ENCODE results near the gene ANAPC10.
"Not testable (repeated sequence)": the region's sequence is repeated elsewhere in the genome, so short reads cannot be mapped to it uniquely, and the experiment has no call there.

The ANAPC10 gene, protein sequence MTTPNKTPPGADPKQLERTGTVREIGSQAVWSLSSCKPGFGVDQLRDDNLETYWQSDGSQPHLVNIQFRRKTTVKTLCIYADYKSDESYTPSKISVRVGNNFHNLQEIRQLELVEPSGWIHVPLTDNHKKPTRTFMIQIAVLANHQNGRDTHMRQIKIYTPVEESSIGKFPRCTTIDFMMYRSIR

DNA sequence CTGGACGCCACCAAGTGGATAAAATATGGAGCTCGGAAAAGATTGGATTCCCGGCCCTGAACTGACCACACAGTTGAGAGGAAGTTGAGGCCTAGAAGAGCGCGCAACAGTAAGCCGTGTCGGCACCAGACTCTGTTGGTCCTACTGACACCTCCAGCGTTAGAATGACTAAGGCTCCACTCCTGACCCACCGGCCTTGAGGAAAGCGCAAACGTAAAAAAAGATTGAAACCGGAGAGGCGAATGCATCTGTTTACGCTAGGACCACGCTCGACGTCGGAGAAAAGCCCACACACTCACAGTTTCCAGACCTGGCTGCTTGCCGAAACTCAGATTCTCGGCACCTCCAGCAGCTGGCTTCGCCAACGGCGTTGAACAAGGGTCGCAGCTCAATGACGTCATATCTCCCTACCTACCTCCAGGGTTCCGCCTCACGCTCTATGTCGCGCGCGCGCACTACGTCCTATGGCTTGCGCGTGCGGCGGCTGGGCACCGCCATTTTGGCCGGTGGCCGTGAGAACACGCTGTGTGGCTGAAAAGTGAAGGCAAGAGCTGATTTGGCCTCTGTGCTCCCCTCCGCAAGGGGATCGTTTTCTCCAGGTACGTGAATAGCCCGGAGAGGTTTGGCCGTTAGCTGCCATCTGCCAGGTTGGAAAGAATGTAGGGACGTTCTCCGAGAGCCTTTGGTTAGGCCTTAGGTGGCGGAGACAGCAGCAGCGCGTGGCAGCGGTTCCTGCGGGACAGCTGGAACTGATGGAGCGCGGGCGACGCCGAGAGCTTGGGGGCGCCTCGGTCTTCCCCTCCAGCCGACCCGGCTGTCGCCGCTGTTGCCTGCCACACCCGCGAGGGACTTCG is at the start of gene ANAPC10, which contains the start of gene ABCE1:
Gene ANAPC10 (minus strand): TSS at position 376 of the 854 bp plus-strand sequence. CDS start 2,097 bp downstream, outside the sequence.
Gene ABCE1 (plus strand): TSS at position 491 of the 854 bp plus-strand sequence. CDS start 6,102 bp downstream, outside the sequence.
- DNase-seq (ENCODE audit: low spot score): peak; percentile 96

DNA sequence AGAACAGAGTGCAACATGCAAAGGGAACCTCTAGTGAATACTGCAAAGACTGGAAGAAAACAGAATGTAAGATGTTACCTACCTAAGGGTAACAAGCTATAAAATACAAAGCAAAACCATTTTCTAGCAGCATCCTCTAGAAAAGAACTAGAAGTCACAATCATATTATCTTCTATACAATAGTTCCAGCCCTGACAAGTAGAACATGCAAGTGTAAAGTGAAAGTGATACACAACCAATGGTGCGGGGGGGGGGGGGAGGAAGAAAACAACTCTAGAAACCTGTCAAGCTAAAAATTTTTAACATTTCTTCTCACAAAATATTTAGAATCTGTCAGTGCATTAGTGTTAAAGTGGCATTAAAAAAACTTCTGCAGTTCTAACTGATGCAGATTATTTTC is 38.2 kb upstream of the ANAPC10 start:
- not testable (repeated sequence) for DNase-seq (ENCODE audit: low spot score)

DNA sequence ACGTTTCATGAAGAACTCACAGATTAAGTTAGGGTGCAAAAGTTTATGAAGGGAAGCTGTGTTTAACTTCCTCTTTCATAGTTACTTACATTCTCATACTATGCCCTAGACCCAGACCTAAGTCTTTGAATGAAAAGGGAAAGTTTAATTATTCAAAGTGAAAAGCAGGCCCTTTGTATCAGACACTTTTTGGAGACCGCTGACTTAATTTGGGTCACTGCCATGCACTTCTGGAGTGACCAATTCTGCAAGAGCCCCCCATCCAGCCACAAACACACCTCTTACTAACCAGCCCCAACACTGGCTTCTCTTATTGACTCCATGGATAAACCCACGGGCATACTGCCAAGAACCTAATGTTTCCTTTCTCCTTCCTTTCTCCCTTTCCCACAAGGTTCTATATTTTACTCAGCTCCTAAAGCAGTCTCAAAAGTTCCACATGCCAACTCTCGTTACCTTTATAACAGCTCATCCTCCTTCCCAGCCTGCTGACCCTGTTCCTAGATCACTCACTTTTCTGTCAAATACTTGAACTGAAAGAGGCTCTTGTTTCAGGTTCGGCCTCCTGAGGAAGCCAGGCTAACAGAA is 34.6 kb upstream of the ANAPC10 start:
- DNase-seq (ENCODE audit: low spot score): no peak

DNA sequence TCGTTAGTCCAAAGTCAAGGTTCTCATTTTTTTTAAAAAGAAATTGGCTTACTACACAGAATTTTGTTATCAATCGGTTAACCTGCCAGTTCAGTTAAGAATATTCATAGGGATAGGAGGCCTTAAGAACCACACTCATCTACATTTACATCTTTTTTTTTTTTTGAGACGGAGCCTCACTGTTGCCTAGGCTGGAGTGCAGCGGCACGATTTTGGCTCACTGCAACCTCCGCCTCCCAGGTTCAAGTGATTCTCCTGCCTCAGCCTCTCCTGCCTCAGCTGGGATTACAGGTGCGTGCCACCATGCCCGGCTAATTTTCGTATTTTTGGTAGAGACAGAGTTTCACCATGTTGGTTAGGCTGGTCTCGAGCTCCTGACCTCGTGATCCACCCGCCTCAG is 33.9 kb upstream of the ANAPC10 start:
- DNase-seq (ENCODE audit: low spot score): no peak

DNA sequence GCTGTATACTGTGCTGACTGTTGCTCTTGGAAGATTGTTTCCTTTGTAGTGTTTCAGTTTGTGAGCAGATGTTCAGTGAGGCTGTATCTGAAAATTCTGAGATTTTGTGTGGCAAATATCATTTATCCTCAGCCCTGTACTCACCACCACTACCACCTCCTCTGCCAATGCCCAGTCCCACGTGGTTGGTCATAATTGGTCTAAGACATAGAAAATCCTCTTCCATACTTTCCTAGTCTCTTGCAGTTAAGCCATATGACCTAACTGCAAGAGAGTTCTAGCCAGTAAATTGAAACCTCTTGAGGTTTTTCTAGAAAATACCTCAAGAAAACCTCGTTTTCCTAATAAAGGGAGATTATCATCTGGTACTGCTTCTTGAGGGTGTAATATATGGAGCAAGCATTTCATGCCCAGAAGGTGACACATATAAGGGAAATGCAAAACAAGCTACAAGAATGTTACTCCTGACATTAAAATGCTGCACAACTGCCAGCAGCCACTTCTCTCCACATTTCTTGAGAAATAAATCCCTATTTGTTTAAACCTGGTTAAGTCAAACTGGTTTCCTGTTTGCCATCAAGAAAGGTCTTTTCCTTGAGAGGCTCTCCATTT is 32.9 kb upstream of the ANAPC10 start:
- no peak for DNase-seq (ENCODE audit: low spot score)

DNA sequence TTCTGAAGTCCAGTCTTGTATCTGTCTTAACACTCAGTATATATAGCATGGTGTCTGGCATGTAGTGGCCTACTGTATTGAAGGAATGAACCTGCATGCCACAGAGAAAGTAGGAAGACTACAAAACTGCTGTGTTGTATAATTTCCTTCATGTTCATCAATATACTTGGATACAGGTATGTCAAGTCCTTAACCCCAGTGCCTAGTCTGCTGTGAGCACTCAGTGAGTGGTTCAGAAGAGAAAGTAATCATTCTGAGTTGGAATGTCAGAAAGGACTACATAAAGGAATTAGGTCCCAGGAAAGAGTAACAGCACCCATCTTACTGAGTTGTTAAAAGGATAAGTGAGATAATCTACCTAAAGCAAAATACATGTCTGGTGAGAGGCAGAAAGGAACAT is 32.1 kb upstream of the ANAPC10 start:
- DNase-seq (ENCODE audit: low spot score): no peak

DNA sequence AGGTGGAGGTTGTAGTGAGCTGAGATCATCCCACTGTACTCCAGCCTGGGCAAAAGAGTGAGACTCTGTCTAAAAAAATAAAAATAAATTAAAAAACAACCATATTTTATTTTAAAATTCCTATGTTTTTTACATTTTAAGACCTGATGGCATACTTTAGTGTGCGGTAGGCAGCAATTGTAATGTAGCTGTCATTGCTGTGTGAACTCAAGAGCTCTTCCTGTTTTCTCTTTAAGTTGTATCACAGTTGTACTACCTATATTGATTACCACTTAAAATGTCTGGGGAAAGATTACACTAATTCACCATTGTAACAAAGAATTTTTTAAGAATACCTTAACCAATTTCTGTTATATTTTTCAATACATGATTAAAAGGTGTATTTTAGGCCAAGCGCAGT is 27.4 kb upstream of the ANAPC10 start:
- no peak for DNase-seq (ENCODE audit: low spot score)

DNA sequence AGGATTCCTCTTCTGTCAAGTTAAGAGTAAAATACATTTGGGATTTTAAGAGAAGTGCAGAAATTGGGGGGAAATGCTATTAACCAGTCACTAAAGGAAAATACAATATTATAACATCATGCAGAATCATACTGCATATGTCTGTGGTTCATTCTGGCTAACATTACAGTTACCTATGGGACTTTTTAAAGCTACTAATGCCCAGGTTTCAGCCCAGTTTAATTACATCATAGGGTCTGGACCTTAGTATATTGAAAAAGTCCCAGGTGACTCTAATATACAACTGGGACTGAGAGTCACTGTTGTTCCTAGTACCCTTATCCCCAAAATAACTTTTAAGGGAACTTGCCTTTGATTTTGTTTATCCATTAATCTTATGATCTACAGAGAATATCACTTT is 10.1 kb upstream of the ANAPC10 start:
- no peak for DNase-seq (ENCODE audit: low spot score)

DNA sequence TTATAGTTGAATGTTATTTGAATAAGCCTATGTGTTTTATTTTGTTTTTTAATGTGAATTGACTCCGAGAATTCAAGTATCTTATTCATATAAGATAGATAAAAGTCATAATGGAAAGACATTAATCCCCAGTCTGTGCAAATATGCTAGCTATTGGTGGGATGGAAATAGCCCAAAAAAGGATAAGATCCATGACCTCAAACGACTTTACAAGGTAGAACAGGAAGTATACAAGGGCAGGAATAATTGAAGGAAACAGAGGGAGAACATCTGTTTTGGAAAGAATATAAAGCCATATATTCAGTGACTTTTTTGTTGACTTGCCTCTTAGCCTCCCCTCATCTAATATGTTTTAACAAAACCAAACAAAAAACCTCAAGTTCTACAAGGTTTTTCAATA is 9.1 kb upstream of the ANAPC10 start:
- DNase-seq (ENCODE audit: low spot score): no peak

DNA sequence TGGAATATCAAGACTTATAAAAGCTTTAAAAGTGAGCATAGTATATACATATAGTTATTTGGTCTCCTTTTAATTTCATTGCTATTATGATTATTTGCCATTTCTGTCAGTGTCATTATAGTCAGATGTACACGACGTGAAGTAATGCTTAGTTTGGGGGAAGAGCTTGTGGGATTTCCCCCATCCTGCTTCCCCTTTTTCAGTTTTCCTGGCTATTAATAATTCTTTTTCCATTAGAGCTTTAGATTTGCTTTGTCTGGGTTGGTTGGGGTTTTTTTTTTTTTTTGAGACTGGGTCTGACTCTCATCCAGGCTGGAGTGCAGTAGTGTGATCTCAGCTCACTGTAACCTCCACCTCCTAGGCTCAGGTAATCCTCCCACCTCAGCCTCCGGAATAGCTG is 5.5 kb upstream of the ANAPC10 start:
- DNase-seq (ENCODE audit: low spot score): no peak

DNA sequence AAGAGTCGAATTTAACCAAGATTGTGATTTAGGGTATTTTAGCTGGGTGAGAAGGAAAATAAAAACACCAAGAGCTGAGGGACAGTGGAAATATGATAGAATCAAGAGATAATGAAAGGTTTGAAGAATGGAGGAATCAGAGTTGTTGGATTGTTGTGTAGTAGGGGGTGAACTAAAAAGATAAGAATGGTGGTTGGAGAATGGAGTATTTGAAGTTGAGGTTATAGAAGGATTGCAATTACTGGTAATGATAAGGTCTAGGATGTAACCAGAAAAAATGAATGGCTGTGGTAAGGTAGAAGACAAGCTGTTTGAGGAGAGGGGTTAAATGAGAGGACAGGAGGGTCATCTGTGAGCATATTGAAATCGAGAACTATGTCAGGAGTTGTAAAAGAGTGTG is 4.6 kb upstream of the ANAPC10 start:
- DNase-seq (ENCODE audit: low spot score): no peak

DNA sequence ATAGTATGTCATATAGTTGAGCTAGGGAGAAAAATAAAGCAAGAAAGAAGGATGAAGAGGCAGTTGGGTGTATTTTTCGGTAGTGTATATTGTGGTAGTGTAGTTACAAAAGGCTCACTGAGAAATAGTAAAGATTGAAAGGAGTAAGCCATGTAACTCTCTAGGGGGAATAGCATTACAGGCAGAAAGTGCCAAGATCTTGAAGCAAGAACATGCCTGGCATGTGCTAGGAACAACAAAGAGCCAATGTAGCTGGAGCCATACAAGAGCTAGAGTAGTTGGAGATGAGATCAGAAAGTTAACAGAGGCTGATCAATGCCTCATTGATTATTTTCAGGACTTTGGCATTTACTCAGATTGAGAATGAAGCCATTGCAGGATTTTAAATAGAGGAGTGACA is 3.1 kb upstream of the ANAPC10 start:
- no peak for DNase-seq (ENCODE audit: low spot score)

DNA sequence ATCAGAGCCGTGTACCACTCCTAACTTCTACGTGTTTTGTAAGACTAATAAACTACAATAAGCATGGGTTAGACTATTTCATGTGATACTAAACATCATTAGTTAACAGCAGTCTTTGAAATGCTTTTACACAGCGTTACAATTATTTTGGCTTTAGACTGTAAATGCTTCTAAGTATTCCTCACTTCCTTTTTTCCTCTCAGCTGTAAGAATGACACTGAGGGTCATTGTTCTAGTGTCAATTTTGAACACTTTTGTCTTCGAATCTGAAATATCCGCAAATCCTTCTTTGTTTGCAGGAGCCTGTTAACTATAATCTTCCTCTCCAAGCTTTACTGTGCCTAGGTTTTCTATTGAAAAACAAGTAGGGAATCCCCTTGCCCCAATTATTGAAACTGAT is 1.7 kb upstream of the ANAPC10 start:
- DNase-seq (ENCODE audit: low spot score): no peak

DNA sequence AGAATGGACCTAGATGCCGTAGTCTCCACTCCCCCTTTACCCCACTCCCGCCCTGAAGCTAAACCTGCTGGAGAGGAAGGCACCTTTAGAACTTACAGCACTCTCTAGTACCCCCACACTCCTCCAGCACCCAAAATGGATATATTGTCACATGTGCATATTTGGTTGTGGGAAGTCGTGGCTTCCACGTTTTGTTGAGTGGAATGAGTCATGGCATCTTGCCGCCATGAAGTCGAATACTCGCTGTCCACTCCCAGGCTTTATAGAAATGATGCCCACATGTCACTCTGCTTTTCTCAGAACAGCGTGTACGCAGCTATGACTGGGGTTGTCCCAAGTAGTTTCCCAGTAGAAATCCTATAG is 660 bp upstream of the ANAPC10 start:
- peak; percentile 64 for DNase-seq (ENCODE audit: low spot score)

DNA sequence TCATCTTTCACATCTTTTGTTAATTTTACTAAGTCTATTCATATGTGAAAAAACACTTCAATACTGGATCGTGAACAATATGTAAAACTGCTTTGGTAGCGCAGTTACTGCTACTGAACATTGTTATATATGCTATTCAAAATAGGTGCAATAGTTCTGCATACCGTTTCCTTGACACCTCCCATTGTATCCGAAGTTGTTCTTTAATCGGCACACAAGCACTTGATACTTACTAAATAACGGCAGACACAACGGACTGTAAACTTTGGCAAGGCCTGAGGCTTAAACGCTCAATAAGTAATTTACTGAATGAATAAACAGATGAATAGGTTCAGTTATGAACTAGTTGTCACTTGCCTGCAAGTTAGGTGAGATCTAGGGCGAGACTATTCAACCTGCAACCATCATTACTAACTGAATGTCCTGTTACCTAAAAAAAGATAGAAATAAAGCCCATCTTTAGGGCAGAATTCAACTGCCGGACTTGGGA is 620 bp downstream of the ANAPC10 start:
- no peak for DNase-seq (ENCODE audit: low spot score)

DNA sequence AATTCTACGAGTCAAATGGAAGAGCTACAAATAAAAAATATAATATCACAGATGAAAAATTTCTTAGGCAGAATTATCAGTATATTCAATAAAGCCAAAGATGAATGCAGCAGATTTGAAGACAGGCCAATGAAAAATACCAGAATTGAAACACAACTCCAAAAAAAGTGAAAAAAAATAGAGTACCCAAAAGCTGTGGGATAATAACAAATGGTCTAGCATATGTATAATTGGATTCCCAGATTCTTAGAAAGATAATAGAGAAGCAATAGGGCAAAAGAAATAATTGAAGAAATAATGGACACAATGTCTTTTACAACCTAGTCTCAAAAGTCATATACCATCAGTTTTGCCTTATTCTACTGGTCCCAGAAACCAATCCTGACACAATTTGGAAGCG is 4.4 kb downstream of the ANAPC10 start:
- DNase-seq (ENCODE audit: low spot score): no peak

DNA sequence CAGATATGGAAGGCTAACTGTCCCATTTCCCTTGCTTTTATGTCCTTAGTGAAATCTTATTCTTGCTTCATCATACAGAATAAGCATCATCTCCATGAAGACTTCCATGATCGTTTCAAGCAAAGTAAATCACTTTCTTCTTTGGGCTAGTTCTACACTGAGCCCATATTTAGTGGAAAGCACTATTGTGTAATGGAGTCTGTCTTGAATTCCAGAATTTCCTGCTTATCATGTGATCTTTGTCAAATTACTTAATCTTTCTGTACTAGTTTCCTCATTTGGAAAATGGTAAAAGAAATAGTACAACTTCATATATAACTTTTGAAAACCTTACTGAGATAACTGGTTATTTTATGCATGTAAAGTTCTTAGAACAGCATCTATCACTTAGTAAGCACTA is 7.6 kb downstream of the ANAPC10 start:
- DNase-seq (ENCODE audit: low spot score): no peak

DNA sequence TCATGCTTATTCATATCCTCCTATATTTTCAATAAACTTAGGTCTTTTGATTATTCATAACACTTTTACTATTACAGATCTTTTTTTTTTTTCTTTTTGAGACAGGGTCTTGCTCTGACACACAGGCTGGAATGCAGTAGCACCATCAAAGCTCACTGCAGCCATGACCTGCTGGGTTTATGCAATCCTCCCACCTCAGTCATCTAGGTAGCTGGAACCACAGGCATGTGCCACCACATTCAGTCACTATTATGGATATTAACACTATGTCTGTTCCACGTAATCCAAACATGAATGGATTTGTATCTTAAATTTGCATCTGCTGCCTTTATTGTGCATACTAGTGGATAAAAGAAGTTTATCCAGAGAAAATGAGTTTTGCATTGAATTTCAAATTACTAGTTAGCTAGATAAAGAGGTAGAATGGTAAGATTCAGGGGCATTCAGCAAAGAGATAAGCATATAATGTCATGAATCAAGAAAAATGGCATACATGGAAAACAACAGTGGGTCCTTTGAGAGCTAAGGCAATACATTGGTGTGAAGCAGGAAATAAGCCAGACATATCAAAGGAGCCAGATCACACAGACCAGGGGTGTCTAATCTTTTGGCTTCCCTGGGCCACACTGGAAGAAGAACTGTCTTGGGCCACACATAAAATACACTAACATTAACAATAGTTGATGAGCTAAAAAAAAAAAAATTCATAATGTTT is 13.9 kb downstream of the ANAPC10 start:
- peak; percentile 67 for DNase-seq (ENCODE audit: low spot score)

DNA sequence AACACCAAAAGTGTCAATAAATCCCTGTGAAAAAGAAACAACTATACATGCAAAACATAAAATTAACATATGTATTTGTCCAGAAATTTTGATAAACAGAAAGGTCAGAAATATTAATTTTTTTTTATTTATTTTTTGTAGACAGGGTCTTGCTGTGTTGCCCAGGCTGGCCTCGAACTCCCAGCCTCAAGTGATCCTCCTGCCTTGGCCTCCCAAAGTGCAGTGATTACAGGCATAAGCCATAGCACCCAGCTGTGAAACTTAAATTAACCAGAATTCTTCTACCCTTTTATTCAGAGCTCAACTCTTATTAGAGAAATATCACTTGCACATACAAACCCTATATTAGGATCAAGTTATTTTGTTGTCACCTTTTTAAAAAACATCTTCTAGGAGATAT is 16.2 kb downstream of the ANAPC10 start:
- DNase-seq (ENCODE audit: low spot score): no peak

DNA sequence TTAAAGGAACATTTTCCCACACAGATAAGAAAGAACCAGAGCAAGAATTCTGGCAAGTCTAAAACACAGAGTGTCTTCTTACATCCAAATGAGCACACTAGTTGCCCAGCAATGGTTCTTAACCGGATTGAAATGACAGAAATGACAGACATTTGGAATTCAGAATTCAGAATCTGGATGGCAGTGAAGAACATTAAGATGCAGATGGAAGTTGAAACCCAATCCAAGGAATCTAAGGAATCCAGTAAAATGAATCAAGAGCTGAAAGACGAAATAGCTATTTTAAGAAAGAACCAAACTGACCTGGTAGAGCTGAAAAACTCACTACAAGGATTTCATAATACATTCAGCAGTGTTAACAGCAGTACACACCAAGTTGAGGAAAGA is 21.5 kb downstream of the ANAPC10 start:
- DNase-seq (ENCODE audit: low spot score): no peak

DNA sequence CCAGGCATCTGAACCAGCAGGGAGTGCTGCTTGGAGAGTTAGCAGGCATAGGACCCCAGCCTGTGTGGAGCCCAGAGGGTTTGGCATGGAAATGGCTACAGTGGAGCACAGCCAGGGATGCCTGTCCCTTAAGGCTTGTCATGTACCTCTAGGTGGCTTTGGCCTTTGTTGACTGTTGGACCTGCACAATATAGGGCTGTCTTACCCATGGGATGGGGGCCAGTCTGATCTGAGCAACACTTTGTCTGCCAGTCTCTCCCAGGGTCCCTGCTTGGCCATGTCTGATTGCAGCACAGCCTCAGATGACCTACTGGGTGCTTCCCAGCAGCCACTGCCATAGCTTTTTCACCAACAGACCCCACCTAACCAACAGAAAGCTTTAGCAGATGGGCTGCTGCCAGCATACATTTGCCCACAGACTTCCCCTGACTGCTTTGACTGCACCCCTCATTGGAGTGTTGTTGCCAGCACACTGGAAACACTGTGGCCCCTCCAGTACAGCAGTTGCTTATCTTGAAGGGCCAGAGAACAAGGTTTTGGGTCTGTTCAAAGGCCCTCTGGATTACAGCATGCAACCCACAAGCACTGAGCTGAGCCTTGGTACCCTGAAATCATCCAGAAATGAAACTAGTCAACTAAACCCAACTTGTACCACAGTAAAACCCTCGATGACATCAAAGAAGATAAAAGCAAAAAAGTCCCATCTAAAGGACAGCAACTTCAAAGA is 22.1 kb downstream of the ANAPC10 start:
- no peak for DNase-seq (ENCODE audit: low spot score)

All from SW480 (cell line).